Measurements from ENCODE around the gene ADGRF1.

Gene ADGRF1

DNA sequence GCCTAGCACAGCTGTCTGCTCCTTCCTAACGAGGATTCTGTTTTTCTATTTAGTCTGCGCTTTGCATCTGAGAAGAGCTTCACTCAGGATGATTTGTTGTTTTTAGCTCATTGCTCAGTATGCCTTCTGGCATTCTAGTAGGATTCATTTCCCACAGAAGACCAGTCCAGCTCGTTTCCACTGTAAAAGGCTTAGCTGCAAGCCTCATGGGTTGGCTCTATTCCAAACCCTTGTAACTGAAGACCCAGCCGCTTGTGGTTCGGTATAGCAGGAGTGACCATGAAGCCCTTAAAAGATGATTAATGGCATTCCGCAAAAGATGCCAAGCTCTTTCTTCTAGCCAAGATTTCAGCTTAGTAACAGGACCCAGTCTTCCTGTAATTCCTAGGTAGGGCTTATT is 7.2 kb downstream of the ADGRF1 start:
- no peaks in the 10 kb centered on the region for H3K36me3 ChIP-seq
- peaks cover 0 to 5% (median 0%) of the 10 kb centered on the region in 4 donors for H3K4me1 ChIP-seq
- H3K27me3 ChIP-seq: peaks cover 0 to 28% of the 10 kb centered on the region in 2 donors
- no peaks in the 10 kb centered on the region for H3K9me3 ChIP-seq
- no peak for DNase-seq
- TF ChIP-seq, protein P1, sequence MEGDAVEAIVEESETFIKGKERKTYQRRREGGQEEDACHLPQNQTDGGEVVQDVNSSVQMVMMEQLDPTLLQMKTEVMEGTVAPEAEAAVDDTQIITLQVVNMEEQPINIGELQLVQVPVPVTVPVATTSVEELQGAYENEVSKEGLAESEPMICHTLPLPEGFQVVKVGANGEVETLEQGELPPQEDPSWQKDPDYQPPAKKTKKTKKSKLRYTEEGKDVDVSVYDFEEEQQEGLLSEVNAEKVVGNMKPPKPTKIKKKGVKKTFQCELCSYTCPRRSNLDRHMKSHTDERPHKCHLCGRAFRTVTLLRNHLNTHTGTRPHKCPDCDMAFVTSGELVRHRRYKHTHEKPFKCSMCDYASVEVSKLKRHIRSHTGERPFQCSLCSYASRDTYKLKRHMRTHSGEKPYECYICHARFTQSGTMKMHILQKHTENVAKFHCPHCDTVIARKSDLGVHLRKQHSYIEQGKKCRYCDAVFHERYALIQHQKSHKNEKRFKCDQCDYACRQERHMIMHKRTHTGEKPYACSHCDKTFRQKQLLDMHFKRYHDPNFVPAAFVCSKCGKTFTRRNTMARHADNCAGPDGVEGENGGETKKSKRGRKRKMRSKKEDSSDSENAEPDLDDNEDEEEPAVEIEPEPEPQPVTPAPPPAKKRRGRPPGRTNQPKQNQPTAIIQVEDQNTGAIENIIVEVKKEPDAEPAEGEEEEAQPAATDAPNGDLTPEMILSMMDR (IDR thresholded peaks at IDR 0.05): no peak
- intact Hi-C loops (cut with DNase I; ENCODE audit: low total_unique reads): no loop called here
- no peak overlapping the region for H3K4me3 ChIP-seq
- no peak overlapping the region for H3K27ac ChIP-seq

DNA sequence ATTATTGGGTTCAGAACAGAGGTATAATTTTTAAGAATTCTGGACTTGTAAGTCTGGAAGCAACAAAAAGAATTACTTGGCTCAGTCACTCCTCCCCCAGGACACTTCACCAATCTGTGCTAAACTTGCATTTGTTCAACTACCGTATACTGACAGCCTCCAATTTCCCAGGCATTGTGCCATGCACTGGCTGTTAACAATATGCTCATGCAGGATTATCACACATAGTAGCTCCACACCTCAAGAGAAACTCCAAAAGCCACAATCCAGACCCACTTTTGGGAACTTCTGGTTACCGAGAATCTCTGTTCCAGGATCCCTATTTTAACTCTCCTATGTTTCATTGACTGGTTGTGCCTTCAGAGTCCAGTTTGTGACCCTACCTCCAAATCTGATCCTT is 7.7 kb downstream of the ADGRF1 start:
- no peak overlapping the region for H3K27ac ChIP-seq
- DNase-seq: no peak

DNA sequence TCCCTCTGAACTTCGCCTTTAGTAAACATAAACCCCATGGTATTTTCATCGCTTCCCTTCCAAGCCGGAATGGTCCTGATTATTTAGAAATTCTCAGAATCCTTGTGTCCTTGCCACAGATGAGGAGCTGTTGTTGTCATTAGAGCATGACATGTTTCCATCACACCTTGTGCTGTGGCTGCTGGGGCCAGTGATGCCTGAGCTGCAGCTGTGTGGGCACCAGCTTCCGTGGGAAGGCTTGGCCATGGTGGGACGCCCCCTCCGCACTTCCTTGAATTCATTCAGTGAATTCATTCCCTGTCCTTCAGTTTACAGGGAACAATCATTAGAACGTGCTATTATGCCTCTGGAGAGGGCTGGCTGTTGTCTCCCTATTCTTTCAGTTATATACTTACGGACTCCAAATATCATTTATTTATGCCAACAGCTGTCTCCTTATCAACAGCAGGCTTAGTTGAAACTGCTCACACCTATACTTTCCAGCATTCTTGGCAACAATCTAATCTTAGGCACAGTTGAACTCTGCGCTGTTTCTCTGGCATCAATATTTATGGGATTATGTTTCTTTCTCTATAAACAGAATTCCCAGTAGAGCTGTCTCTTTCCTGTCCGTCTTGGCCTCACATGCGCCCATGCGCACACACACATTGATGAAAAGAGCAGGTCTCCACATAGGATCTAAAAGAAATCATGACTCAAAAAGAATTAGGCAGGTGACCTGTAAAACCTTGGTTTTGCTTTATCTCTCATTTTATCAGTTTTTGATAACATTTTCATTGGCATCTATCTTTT is 9.0 kb downstream of the ADGRF1 start:
- Histone ChIP-seq H3K27ac (no peak overlapping the region), H3K27me3 (peaks cover 0 to 26% of the 10 kb centered on the region in 2 donors), H3K4me3 (no peak overlapping the region), H3K9me3 (no peaks in the 10 kb centered on the region), H3K4me1 (peaks cover 0 to 5% (median 0%) of the 10 kb centered on the region in 4 donors), H3K36me3 (no peaks in the 10 kb centered on the region)
- DNase-seq: no peak
- TF ChIP-seq, protein P1 (IDR thresholded peaks at IDR 0.05): no peak
- intact Hi-C loops (cut with DNase I; ENCODE audit: low total_unique reads): no loop called here

More for the DNA sequence above, 7.7 kb downstream of the ADGRF1 start:
- Histone ChIP-seq H3K36me3 (no peaks in the 10 kb centered on the region), H3K9me3 (no peaks in the 10 kb centered on the region), H3K27me3 (peaks cover 0 to 28% of the 10 kb centered on the region in 2 donors), H3K4me1 (peaks cover 0 to 5% (median 0%) of the 10 kb centered on the region in 4 donors), H3K4me3 (no peak overlapping the region)
- TF ChIP-seq, protein P1 (IDR thresholded peaks at IDR 0.05): no peak
- intact Hi-C loops (cut with DNase I; ENCODE audit: low total_unique reads): no loop called here

DNA sequence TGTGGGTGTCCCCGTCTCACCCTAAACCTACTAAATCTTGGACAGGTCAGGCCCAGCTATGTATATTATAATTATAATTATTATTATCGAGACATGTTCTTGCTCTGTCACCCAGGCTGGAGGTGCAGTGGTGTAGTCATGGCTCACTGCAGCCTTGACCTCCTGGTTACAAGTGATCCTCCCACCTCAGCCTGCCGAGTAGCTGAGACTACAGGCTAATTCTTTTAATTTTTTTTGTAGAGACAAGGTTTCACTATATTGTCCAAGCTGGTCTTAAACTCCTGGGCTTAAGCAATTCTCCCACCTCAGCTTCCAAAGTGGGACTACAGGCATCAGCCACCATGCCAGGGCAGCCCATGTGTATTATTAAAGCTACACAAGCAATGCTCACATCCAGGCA is 10.5 kb downstream of the ADGRF1 start:
- H3K4me3 ChIP-seq: no peak overlapping the region
- H3K27me3 ChIP-seq: peaks cover 0 to 19% of the 10 kb centered on the region in 2 donors
- intact Hi-C loops (cut with DNase I; ENCODE audit: low total_unique reads): no loop called here
- DNase-seq: no peak
- no peak overlapping the region for H3K27ac ChIP-seq
- no peaks in the 10 kb centered on the region for H3K9me3 ChIP-seq
- H3K36me3 ChIP-seq: no peaks in the 10 kb centered on the region
- peaks cover 0 to 5% (median 0%) of the 10 kb centered on the region in 4 donors for H3K4me1 ChIP-seq
- TF ChIP-seq, protein P1 (IDR thresholded peaks at IDR 0.05): no peak

DNA sequence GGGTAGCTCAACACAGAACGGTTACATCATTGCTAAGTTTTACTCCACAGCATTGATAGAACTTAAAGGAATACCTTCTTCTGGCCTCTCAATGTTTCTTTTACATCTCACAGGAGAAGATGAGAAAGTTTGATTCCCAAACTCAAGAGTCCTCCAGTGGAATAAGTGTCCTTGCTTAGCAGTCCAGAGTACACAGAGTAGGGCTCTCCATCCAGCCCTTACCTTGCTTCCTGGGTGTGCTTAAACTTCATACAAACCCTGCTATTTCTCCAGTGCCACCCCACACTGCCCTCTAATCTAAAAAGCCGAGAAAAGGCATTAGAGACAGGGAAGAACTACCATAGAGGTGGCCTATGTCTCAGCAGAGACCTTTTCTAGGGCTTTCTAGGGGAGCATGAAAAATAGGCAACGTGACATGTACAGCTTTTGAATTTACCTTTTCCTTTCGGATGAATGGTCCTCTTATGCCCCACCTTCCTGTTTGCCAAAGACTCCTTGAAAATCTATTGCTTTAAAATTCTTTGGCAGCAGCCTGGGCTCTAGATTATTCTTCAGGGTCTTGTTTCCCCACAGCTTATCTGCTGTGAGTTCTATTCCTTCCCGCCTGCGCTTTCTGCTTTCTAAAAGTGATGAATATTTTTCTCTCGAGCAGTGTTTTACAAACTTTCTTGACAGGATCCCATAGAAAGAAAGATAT is 12.1 kb downstream of the ADGRF1 start:
- no peaks in the 10 kb centered on the region for H3K9me3 ChIP-seq
- intact Hi-C loops (cut with DNase I; ENCODE audit: low total_unique reads): no loop called here
- H3K27ac ChIP-seq: no peak overlapping the region
- no peak overlapping the region for H3K4me3 ChIP-seq
- H3K27me3 ChIP-seq: peaks cover 0 to 14% of the 10 kb centered on the region in 2 donors
- TF ChIP-seq, protein P1 (IDR thresholded peaks at IDR 0.05): no peak
- peaks cover 0 to 3% (median 0%) of the 10 kb centered on the region in 4 donors for H3K4me1 ChIP-seq
- no peaks in the 10 kb centered on the region for H3K36me3 ChIP-seq
- DNase-seq: no peak

Data from tibial artery (tissue), 4 donors.